GM18499 (cell line): ENCODE data around the gene ERFE.

ENCODE experiments used
- ATAC-seq: cut with Tn5 transposase; IDR thresholded peaks from one replicate; pipeline ENCODE4 v1.9.1; 2021; ENCODE audit warnings: moderate number of reproducible peaks; ENCODE audit not compliant: insufficient read depth, unreplicated experiment

The ERFE gene

GRCh38 chr2:238137885-238138284 lies 20.9 kb upstream of the ERFE start:
- no peak for ATAC-seq

GRCh38 chr2:238138331-238139195 lies 20.2 kb upstream of the ERFE start, which contains the start of gene KLHL30:
Gene KLHL30, plus strand, starts transcription at chr2:238138668. Its CDS starts 2,087 bp downstream, at chr2:238140755.
- no peak for ATAC-seq

GRCh38 chr2:238139196-238140039 lies 19.4 kb upstream of the ERFE start:
- ATAC-seq: no peak

DNA sequence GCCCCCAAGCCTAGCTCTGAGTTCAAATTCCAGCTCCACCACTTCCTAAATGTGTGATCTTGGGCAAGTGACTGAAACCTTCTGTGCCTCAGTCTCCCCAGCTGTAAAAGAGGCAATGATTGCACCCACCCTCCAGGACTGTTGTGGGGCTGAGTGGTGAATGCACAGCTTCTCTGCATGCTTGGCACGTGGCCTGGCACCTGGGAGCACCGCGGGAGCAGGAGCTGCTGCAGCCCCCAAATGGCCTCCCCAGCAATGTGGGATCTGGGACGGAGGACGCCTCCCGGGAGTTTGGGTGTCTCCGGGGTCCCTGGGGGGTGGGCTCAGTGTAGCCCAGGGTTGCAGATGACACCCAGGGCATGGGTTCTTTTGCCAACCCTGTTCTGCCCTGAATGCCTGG lies 18.7 kb upstream of the ERFE start:
- no peak for ATAC-seq

GRCh38 chr2:238140721-238141540 lies 17.8 kb upstream of the ERFE start:
- no peak for ATAC-seq

- no peak for ATAC-seq
These were observed 17.0 kb upstream of the ERFE start for GRCh38 chr2:238141541-238142318.

DNA sequence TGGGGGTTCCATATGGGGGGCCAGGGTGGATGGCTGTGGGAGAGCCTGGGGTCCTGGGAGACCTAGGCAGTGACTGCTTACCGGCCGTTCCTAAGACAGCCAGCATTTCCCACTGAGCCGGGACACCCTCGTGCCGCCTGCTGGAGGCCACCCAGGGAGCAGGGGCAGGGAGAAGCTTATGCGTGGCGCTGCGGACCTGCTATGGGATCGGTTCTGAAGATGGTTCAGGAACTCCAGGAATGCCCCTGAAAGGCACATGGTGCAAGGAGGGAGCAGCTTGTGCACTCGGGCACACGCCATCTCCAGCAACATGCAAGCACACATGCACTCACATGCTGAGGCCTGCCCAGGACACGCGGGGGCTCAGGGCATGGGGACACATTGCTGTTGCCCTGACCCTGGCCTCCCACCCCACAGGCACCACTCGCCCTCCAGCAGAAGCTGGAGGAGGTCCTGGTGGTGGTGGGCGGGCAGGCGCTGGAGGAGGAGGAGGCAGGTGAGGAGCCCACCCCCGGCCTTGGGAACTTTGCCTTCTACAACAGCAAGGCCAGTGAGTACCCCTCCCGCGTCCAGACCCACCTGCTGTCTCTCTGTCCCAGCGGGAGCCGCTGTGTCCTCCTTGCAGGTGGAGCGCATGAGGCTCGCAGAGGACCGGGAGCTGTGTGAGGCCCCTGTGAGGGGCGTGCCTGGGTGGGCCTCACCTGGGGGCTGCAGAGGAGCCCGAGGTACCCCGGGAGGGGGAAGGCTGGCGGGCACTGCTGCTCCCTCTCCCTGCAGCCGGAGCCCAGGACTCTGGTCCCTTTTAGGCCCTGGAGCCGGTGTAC lies 16.2 kb upstream of the ERFE start:
- ATAC-seq: no peak

DNA sequence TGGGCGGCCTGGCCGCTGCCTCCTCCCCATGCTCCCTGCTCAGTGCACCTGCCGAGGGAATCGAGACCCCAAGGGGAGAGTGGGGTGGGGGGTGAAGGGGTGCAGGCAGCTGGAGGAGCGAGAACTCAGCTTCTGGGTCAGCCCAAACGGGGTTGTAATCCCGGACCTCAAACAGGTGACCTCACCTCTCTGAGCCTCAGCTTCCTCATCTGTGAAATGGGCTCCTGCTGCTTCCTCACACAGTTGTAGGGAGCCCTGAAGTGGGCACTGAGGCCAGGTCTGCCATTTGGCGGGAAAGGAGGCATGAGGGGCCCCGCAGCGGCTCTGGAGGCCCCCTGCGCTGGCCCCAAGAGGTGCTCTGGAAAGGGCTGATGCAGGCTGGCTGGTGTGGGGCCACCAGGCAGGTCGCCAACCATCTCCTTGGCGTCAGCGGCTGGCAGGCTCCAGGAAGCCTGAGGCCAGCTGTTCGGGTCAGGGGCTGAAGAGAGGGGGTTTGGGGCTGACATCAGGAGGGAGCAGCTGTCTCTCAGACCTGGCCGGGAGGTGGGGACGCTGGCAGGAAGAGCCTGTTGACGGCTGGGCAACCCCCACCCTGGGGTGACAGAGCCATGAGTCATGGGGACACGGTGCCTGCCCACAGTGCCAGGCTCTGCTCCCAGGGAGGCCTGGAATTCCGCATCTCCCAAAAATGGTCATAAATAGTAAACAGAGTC lies 15.4 kb upstream of the ERFE start:
- no peak for ATAC-seq

DNA sequence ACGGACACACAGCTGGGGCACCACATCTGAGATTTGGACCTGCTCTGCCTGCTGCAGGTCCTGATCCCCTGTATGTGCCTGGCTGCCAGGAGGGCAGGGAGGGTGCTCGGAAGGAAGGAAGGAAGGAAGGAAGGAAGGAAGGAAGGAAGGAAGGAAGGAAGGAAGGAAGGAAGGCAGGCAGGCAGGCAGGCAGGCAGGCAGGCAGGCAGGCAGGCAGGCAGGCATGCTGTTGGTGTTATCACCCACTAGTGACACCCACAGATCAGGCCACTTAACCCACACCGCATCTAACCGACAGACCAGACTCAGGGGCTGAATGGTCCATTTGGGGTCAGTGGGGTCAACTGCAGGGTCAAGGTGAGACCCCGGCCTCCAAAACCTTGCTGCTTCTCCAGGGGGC lies 14.5 kb upstream of the ERFE start:
- ATAC-seq: no peak

- no peak for ATAC-seq
These were observed 13.7 kb upstream of the ERFE start for GRCh38 chr2:238145046-238145445.

DNA sequence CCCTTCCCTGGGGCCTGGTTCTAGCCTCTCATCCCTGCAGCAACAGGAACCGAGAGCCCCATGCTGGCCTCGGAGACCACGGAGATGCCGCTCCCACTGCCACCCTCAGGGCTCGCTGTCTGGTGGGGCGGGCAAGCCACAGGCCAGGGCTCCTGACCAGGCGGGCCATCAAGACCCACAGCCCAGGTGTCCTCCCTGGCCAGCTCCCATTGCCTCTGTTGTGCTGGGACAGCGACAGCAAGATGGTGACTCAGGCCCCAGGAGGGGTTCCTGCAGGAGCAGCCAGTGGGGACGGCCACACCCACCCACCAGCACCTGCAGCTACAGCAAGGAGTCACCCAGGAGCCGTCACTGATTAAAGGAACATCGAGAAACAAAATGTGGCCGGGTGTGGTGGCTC lies 12.9 kb upstream of the ERFE start:
- no peak for ATAC-seq

GRCh38 chr2:238146884-238147544 lies 11.8 kb upstream of the ERFE start:
- no peak for ATAC-seq

DNA sequence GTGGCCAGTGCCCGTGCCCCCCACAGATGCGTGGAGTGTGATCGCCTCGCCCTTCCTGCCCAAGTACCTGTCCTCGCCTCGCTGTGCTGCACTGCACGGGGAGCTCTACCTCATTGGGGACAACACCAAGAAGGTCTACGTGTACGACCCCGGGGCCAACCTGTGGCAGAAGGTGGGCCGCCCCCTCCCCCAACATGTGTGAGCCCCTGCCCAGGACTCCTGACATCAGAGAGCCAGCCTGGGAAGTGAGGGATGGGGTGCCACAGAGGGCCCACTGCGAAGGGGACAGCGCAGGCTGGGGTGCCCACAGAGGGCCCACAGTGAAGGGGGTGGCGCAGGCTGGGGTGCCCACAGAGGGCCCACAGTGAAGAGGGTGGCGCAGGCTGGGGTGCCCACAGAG lies 9.8 kb upstream of the ERFE start:
- no peak for ATAC-seq

DNA sequence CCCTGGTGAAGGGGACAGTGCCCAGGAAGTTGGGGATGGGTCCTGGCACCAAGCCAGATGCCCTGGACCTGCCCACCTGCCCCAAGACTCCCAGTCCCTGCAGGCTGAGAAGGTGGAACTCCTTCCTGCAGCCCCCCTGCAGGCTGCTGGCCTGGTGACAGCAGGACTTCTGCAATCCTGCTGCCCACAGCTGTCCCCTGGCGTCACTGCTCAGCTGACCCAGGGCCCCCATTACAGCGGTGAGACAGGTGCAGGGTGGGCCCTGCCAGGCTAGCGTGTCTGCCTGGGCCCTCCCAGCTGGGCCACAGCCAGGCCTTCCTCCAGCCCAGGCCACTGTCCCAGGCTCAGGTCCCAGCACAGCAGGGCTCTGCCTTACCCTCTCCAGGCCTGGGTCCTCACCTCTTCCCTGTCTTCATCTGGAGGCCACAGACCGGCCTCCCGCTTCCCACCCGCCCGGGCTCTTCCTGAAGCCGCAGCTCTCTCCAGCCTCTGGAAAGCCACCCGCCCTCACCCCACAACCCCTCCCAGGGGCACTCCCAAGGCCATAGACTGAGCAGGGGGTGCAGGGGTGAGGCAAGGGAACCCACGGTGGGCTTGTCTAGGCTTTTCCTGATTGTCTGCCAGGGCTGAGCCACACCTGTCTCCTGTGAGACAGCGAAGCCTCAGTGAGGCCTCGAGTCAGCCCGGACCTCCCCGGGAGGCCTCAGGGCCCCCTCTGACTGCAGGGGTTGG lies 8.8 kb upstream of the ERFE start:
- ATAC-seq: no peak

DNA sequence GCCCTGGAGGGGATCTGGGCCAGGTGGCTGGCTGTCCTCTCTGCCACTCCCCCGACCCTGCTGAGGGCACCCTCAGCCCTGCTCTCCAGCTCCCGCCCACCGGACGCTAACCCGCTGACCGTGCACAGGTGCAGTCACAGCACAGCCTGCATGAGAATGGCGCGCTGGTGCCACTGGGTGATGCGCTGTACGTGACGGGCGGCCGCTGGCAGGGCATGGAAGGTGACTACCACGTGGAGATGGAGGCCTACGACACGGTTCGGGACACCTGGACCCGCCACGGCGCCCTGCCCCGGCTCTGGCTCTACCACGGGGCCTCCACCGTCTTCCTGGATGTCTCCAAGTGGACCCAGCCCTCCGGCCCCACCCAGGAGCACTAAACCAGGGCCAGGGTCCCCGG lies 8.1 kb upstream of the ERFE start:
- no peak for ATAC-seq

DNA sequence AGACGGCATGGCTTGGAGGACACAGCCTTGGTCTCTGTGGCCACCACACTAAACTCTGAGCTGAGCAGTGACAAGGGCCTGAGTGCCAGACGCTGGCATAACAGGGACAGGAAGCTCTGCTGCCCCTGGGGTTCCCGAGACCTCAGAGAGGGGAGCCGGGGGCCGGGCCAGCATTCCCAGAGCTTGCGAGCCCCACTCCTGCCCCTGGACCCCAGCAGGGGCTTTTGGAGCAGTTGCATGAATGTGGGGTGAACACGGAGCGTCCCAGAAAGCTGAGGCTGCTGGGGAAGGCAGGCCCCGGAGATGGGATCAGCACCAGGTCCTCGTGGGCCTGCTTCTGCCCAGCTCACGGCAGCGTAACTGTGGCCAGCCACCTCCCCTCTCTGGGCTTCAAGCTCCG lies 7.6 kb upstream of the ERFE start:
- ATAC-seq: no peak

DNA sequence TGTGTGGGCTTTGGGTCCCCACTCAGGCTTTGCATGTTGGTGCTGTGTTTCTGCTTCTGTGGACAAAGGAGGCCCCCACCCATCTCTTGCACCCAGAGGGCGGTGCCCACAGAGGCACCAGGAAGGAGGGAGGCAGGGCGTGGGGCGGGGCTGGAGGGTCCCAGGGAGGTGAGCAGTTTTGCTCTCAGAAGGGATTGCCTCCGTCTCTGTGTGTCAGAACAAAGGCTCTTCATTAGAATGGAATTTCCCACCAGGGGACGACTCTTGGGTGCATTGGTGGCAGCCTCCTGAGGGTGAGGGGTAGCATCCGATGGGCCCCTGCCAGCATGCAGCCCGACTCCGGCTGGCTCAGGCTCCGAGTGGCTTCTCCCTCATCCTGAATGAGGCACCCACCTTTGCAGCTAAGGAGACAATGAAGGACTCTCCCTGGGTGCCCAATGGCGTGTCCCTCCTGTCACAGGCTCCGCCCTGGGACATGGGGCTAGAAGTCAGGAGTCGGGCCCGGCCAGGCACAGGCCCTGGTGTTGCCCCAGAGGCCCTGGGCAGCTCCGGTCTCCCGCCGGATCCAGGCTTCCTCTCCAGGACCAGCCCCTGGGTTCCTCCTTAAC lies 7.0 kb upstream of the ERFE start:
- no peak for ATAC-seq
